VCaP (cell line): ENCODE measurements around the gene BBS1.

ENCODE experiments used
- H3K27ac ChIP-seq: fragments of 450-650 bp; 2 replicates; pipeline ENCODE4 v1.5.1; 2017
- CTCF ChIP-seq: fragments of 450-650 bp; conservative IDR thresholded peaks from 2 replicates; pipeline ENCODE4 v1.5.1; 2017; ENCODE audit warnings: mild to moderate bottlenecking, moderate library complexity

BBS1 gene

GRCh38 chr11:66478729-66479393, 31.6 kb upstream of the BBS1 start:
- TF ChIP-seq CTCF: peak; percentile 99
- H3K27ac ChIP-seq: peak overlapping the region; percentile 98

DNA sequence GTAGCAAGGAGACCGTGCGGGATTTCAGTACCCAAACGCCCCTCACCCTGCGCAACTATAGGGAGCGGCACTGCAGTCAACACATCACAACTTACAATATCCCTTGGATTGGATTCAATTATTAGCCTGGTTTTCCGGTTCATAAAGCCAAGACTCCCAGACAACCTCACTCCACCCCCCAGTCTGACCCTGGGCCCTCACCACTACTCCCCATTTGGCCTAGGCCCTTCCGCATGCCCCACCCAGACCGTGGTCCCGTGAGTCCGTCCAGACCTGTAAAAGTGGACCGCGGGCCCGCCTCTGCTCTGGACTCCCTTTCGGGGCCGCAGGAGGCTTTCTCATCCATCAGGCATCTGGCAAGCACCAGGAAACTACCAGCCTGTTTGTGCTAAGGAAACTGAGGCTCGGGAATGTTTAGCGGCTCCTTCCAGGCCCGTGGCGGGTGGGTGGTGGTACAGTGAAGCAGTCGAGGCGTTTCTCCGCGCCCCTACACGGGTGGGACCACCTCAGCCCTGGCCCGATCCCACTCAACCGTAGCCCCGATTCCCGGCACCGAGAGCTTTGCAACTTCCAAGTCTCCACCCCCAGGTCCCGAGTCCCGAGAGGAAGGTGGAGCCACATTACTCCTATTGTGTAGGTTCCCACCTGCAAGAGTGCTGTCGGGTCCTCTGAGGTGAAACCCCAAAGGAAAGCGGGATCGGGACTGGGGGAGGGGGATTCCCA, 30.9 kb upstream of the BBS1 start:
- TF ChIP-seq CTCF: no peak
- H3K27ac ChIP-seq: peak overlapping the region; percentile 98

GRCh38 chr11:66480117-66480938, 30.1 kb upstream of the BBS1 start, which contains the start of gene DPP3:
DPP3 (plus strand) TSS chr11:66480434; CDS start chr11:66482201, 1,767 bp downstream.
- H3K27ac ChIP-seq: peak within 1 kb of the TSS; percentile 98
- TF ChIP-seq CTCF: no peak; the same call in 1 of the 2 replicates

- H3K27ac ChIP-seq: no peak overlapping the region
- no peak for TF ChIP-seq CTCF
Observed at GRCh38 chr11:66484806-66485380, 25.5 kb upstream of the BBS1 start.

- TF ChIP-seq CTCF: no peak
- no peak overlapping the region for H3K27ac ChIP-seq
Observed at GRCh38 chr11:66488957-66489356, 21.5 kb upstream of the BBS1 start.

DNA sequence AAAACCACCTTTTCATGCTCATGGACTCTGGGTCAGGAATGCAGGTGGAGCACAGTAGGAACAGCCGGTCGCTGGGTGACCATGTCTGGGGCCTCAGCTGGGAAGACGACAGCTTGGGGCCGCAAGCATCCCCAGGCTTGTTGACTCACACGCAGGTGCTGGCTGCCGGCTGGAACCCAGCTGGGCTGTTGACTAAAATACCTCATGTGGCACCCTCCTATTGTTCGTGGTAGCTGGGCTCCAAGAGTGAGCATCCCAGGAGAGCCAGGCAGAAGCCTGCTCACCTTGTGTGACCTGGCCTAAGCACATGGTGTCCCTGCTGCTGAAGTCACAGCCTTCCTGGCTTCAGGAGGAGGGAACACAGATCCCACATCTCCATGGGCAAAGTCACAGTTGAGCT, 20.8 kb upstream of the BBS1 start:
- no peak for TF ChIP-seq CTCF

More for the DNA sequence above, 20.8 kb upstream of the BBS1 start:
- H3K27ac ChIP-seq: no peak overlapping the region
